Neuronal stem cell (in vitro differentiated cells): ENCODE measurements around the gene ERC2.
A peak's percentile ranks its signal among the peaks of the same experiment; 100 is the strongest.

Experiments used
- DNase-seq: peaks from one replicate; pipeline ENCODE4 v3.0.0-alpha.2; 2013; ENCODE audit warnings: low spot score
- H2AFZ ChIP-seq: one replicate; pipeline ENCODE4 v1.6.1; 2013; ENCODE audit warnings: mild to moderate bottlenecking, low read length, inconsistent platforms
- H2AK5ac ChIP-seq: 2 replicates; pipeline ENCODE4 v1.6.1; 2013; ENCODE audit warnings: low read depth, mild to moderate bottlenecking, inconsistent platforms, low read length, moderate library complexity, mixed read lengths
- H2BK120ac ChIP-seq: 2 replicates; pipeline ENCODE4 v1.6.1; 2013; ENCODE audit warnings: low read depth, mild to moderate bottlenecking, inconsistent platforms, low read length, moderate library complexity, mixed read lengths
- H2BK12ac ChIP-seq: one replicate; pipeline ENCODE4 v1.6.1; 2013; ENCODE audit warnings: low read length, inconsistent platforms
- H2BK15ac ChIP-seq: 2 replicates; pipeline ENCODE4 v1.6.1; 2013; ENCODE audit warnings: mild to moderate bottlenecking, low read length, inconsistent platforms, mixed read lengths
- H2BK5ac ChIP-seq: one replicate; pipeline ENCODE4 v1.6.1; 2013; ENCODE audit warnings: inconsistent platforms, mild to moderate bottlenecking, low read length, moderate library complexity
- H3K14ac ChIP-seq: one replicate; pipeline ENCODE4 v1.6.1; 2013; ENCODE audit warnings: low read length, inconsistent platforms
- H3K18ac ChIP-seq: 2 replicates; pipeline ENCODE4 v1.6.1; 2013; ENCODE audit warnings: low read length, inconsistent platforms
- H3K23ac ChIP-seq: 2 replicates; pipeline ENCODE4 v1.6.1; 2013; ENCODE audit warnings: low read depth, mild to moderate bottlenecking, mixed read lengths, low read length, inconsistent platforms; ENCODE audit not compliant: poor library complexity
- H3K27ac ChIP-seq: replicated peaks from 3 replicates; pipeline ENCODE4 v1.5.1; 2013; ENCODE audit warnings: low read length, inconsistent platforms
- H3K27me3 ChIP-seq, 3 experiments: 2 replicates each; pipeline ENCODE4 v1.6.1; 2013; ENCODE audit warnings: low read length in 3 of 3, mild to moderate bottlenecking in 2 of 3, inconsistent platforms in 1 of 3, low read depth in 1 of 3, mixed read lengths in 1 of 3, moderate library complexity in 1 of 3; ENCODE audit not compliant: control insufficient read depth in 3 of 3, insufficient read depth in 3 of 3
- H3K36me3 ChIP-seq, 2 donors: replicated peaks in 1 of 2; 2 replicates each; pipeline ENCODE4 v1.6.1; 2013; ENCODE audit warnings: low read length in 2 of 2; ENCODE audit not compliant: control insufficient read depth in 2 of 2, insufficient read depth in 2 of 2
- H3K4ac ChIP-seq: 2 replicates; pipeline ENCODE4 v1.6.1; 2013; ENCODE audit warnings: inconsistent platforms, mild to moderate bottlenecking, low read length, moderate library complexity
- H3K4me1 ChIP-seq, 2 donors: 1 replicate in 1 of 2; 2 replicates in 1 of 2; pipeline ENCODE4 v1.6.1; 2013; ENCODE audit warnings: low read length in 2 of 2, low read depth in 1 of 2; ENCODE audit not compliant: control insufficient read depth in 2 of 2, insufficient read depth in 1 of 2
- H3K4me2 ChIP-seq: one replicate; pipeline ENCODE4 v1.6.1; 2013; ENCODE audit warnings: mild to moderate bottlenecking, low read length, inconsistent platforms; ENCODE audit not compliant: insufficient read depth, poor library complexity, severe bottlenecking
- H3K4me3 ChIP-seq, 2 donors: 2 replicates each; pipeline ENCODE4 v1.5.1; 2013; ENCODE audit warnings: low read length in 2 of 2, mild to moderate bottlenecking in 2 of 2, inconsistent platforms in 1 of 2, moderate library complexity in 1 of 2
- H3K79me1 ChIP-seq: one replicate; pipeline ENCODE4 v1.6.1; 2013; ENCODE audit warnings: low read depth, mild to moderate bottlenecking, inconsistent platforms, low read length, moderate library complexity
- H3K9ac ChIP-seq: one replicate; pipeline ENCODE4 v1.6.1; 2013; ENCODE audit warnings: mild to moderate bottlenecking, low read depth, low read length, inconsistent platforms; ENCODE audit not compliant: poor library complexity
- H3K9me3 ChIP-seq, 2 donors: replicated peaks in 1 of 2; 2 replicates each; pipeline versions ENCODE3 to v1.6.1; 2013; ENCODE audit warnings: low read length in 2 of 2, mild to moderate bottlenecking in 2 of 2, inconsistent platforms in 1 of 2, low read depth in 1 of 2, mixed read lengths in 1 of 2, moderate library complexity in 1 of 2; ENCODE audit not compliant: control insufficient read depth in 2 of 2, insufficient read depth in 1 of 2
- H4K8ac ChIP-seq: one replicate; pipeline ENCODE4 v1.6.1; 2013; ENCODE audit warnings: low read depth, mild to moderate bottlenecking, inconsistent platforms, low read length, moderate library complexity
- H4K91ac ChIP-seq: one replicate; pipeline ENCODE4 v1.6.1; 2013; ENCODE audit warnings: low read length, low read depth, mild to moderate bottlenecking, inconsistent platforms; ENCODE audit not compliant: poor library complexity
- WGBS, 2 donors: extraction: QIAGEN DNeasy Blood & Tissue Kit; methylation state at CpG; one replicate each; pipeline ENCODE4 v1.1.7; 2013; ENCODE audit warnings: missing lambda C conversion rate in 2 of 2, mixed read lengths in 1 of 2; ENCODE audit not compliant: insufficient read length in 2 of 2, insufficient replicate concordance in 1 of 2; ENCODE audit errors: extremely low coverage in 2 of 2; 5-methylcytosine and 5-hydroxymethylcytosine counted together

Gene ERC2

GRCh38 chr3:56413911-56414310, 54.4 kb downstream of the ERC2 start:
- H3K4me2 ChIP-seq = no peak overlapping the region
- H3K27ac ChIP-seq = no peak overlapping the region
- H3K14ac ChIP-seq = no peak overlapping the region
- no peak overlapping the region for H4K8ac ChIP-seq
- peak overlapping the region; percentile 27 for H2AFZ ChIP-seq
- DNase-seq = no peak
- no peak overlapping the region for H2BK15ac ChIP-seq
- no peaks in the 10 kb centered on the region for H3K9me3 ChIP-seq
- H3K23ac ChIP-seq = no peak overlapping the region
- H3K18ac ChIP-seq = no peak overlapping the region
- H2BK12ac ChIP-seq = no peak overlapping the region
- no peak overlapping the region for H3K4ac ChIP-seq
- no peak overlapping the region for H3K9ac ChIP-seq
- H2BK5ac ChIP-seq = no peak overlapping the region
- no peak overlapping the region for H2BK120ac ChIP-seq
- H3K79me1 ChIP-seq = no peaks in the 10 kb centered on the region
- no CpG with 5 or more reads among the region's 2 CpGs for WGBS, 2 donors
- H4K91ac ChIP-seq = no peak overlapping the region
- H3K27me3 ChIP-seq = no peaks in the 10 kb centered on the region
- H3K36me3 ChIP-seq = no peaks in the 10 kb centered on the region
- H3K4me1 ChIP-seq = peaks cover 2 to 7% of the 10 kb centered on the region in 2 donors
- no peak overlapping the region for H2AK5ac ChIP-seq
- H3K4me3 ChIP-seq = no peak overlapping the region

GRCh38 chr3:56411166-56411565, 57.1 kb downstream of the ERC2 start:
- no peak overlapping the region for H3K4me3 ChIP-seq
- no peaks in the 10 kb centered on the region for H3K79me1 ChIP-seq
- H3K14ac ChIP-seq = no peak overlapping the region
- H3K36me3 ChIP-seq = no peaks in the 10 kb centered on the region
- DNase-seq = no peak
- H2BK120ac ChIP-seq = no peak overlapping the region
- no peak overlapping the region for H3K4ac ChIP-seq
- no peak overlapping the region for H3K4me2 ChIP-seq
- WGBS, 2 donors = no CpG with 5 or more reads among the region's 5 CpGs
- H2AFZ ChIP-seq = no peak overlapping the region
- H3K9me3 ChIP-seq = no peaks in the 10 kb centered on the region
- no peaks in the 10 kb centered on the region for H3K27me3 ChIP-seq
- no peak overlapping the region for H3K23ac ChIP-seq
- H2AK5ac ChIP-seq = no peak overlapping the region
- no peak overlapping the region for H2BK15ac ChIP-seq
- no peak overlapping the region for H2BK12ac ChIP-seq
- no peak overlapping the region for H3K9ac ChIP-seq
- H3K27ac ChIP-seq = no peak overlapping the region
- H4K8ac ChIP-seq = no peak overlapping the region
- no peak overlapping the region for H4K91ac ChIP-seq
- peaks cover 2 to 7% of the 10 kb centered on the region in 2 donors for H3K4me1 ChIP-seq
- H2BK5ac ChIP-seq = no peak overlapping the region
- no peak overlapping the region for H3K18ac ChIP-seq

GRCh38 chr3:56410576-56410975, 57.7 kb downstream of the ERC2 start:
- no peak overlapping the region for H3K27ac ChIP-seq
- H3K36me3 ChIP-seq = no peaks in the 10 kb centered on the region
- H3K79me1 ChIP-seq = no peaks in the 10 kb centered on the region
- H3K14ac ChIP-seq = no peak overlapping the region
- no peaks in the 10 kb centered on the region for H3K27me3 ChIP-seq
- no peak overlapping the region for H3K18ac ChIP-seq
- no peak overlapping the region for H3K9ac ChIP-seq
- no peaks in the 10 kb centered on the region for H3K9me3 ChIP-seq
- no peak overlapping the region for H2AK5ac ChIP-seq
- H2BK5ac ChIP-seq = no peak overlapping the region
- no peak overlapping the region for H3K23ac ChIP-seq
- no peak overlapping the region for H2BK120ac ChIP-seq
- no peak overlapping the region for H2BK15ac ChIP-seq
- H4K91ac ChIP-seq = no peak overlapping the region
- no peak overlapping the region for H2BK12ac ChIP-seq
- H3K4ac ChIP-seq = no peak overlapping the region
- no peak overlapping the region for H2AFZ ChIP-seq
- no peak overlapping the region for H3K4me2 ChIP-seq
- no peak overlapping the region for H3K4me3 ChIP-seq
- peaks cover 2 to 7% of the 10 kb centered on the region in 2 donors for H3K4me1 ChIP-seq
- DNase-seq = no peak
- no peak overlapping the region for H4K8ac ChIP-seq

- Histone ChIP-seq H3K27me3 (no peaks in the 10 kb centered on the region), H4K91ac (no peak overlapping the region), H3K14ac (no peak overlapping the region), H2BK5ac (no peak overlapping the region), H2BK15ac (no peak overlapping the region), H3K18ac (no peak overlapping the region), H3K27ac (no peak overlapping the region), H3K79me1 (no peaks in the 10 kb centered on the region), H3K9ac (no peak overlapping the region), H3K4ac (no peak overlapping the region), H4K8ac (no peak overlapping the region), H2BK120ac (no peak overlapping the region), H3K23ac (no peak overlapping the region), H2AK5ac (no peak overlapping the region), H2AFZ (no peak overlapping the region), H3K4me1 (peaks cover 2 to 7% of the 10 kb centered on the region in 2 donors), H2BK12ac (no peak overlapping the region), H3K4me2 (no peak overlapping the region), H3K9me3 (no peaks in the 10 kb centered on the region), H3K36me3 (no peaks in the 10 kb centered on the region), H3K4me3 (no peak overlapping the region)
- no CpG with 5 or more reads among the region's 3 CpGs for WGBS, 2 donors
- DNase-seq = no peak
Observed at GRCh38 chr3:56409790-56410189, 58.5 kb downstream of the ERC2 start.
